Epithelial cell of esophagus (primary cell): ENCODE results near the gene UBAP1.
"Not testable (repeated sequence)": the region's sequence is repeated elsewhere in the genome, so short reads cannot be mapped to it uniquely, and the experiment has no call there.

Experiments used
- DNase-seq: peaks from one replicate; pipeline ENCODE4 v3.0.0; 2010; ENCODE audit warnings: low read depth
- H3K4me3 ChIP-seq: 2 replicates; pipeline ENCODE4 v1.5.1; 2011; ENCODE audit warnings: mild to moderate bottlenecking, low read length, control low read depth
- TF ChIP-seq, protein P1 (sequence below): IDR thresholded peaks from 2 replicates; pipeline ENCODE4 v1.5.1; 2011; ENCODE audit warnings: low read depth, mild to moderate bottlenecking, low read length, control low read depth, inconsistent platforms; ENCODE audit not compliant: insufficient read depth; ENCODE audit errors: missing control alignments

Gene UBAP1

DNA sequence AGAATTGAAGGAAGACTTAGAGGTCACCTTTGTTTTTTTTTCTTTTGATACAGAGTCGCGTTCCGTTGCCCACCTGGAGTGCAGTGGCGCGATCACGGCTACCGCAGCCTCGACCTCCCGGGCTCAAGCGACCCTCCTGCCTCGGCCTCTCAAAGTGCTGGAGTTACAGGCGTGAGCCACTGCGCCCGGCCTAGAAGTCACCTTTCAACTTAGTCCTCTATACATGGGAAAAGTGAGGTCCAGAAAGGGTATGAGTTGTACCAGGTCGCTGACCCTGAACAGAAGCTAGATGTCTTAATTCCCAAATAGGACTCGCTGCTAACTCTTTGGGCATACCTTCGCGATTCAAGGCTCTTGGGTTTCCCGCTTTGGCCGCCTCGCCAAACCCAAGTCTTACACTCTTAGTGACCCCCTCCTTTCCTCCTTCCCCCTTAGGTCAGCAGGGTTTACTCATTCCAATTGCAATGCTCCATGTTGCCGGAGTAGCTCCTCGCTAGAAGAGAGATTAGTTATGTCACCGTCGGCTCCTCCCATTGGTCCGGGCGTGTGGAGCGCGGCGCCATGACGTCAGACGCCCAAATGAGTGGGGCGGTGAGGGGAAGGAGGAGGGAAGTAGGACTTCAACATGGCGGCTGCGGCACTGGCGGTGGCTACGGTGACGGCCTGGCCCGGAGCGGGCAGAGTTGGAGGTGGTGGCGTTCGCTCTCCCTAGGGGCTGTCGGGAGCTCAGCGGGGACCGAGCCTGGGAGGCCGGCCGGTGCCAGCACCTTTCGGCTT, at the start of gene UBAP1:
Gene UBAP1, plus strand, starts transcription at position 608 of the 777 bp plus-strand sequence. CDS start 41,872 bp downstream, outside the sequence.
- TF ChIP-seq, protein P1, sequence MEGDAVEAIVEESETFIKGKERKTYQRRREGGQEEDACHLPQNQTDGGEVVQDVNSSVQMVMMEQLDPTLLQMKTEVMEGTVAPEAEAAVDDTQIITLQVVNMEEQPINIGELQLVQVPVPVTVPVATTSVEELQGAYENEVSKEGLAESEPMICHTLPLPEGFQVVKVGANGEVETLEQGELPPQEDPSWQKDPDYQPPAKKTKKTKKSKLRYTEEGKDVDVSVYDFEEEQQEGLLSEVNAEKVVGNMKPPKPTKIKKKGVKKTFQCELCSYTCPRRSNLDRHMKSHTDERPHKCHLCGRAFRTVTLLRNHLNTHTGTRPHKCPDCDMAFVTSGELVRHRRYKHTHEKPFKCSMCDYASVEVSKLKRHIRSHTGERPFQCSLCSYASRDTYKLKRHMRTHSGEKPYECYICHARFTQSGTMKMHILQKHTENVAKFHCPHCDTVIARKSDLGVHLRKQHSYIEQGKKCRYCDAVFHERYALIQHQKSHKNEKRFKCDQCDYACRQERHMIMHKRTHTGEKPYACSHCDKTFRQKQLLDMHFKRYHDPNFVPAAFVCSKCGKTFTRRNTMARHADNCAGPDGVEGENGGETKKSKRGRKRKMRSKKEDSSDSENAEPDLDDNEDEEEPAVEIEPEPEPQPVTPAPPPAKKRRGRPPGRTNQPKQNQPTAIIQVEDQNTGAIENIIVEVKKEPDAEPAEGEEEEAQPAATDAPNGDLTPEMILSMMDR, result no peak
- peak within 1 kb of the TSS; percentile 99 for H3K4me3 ChIP-seq
- DNase-seq, result peak; percentile 99

- no peak for DNase-seq
- TF ChIP-seq, protein P1, result no peak
- no peak overlapping the region for H3K4me3 ChIP-seq
These were observed 47.3 kb upstream of the UBAP1 start for GRCh38 chr9:34131571-34131970.

DNA sequence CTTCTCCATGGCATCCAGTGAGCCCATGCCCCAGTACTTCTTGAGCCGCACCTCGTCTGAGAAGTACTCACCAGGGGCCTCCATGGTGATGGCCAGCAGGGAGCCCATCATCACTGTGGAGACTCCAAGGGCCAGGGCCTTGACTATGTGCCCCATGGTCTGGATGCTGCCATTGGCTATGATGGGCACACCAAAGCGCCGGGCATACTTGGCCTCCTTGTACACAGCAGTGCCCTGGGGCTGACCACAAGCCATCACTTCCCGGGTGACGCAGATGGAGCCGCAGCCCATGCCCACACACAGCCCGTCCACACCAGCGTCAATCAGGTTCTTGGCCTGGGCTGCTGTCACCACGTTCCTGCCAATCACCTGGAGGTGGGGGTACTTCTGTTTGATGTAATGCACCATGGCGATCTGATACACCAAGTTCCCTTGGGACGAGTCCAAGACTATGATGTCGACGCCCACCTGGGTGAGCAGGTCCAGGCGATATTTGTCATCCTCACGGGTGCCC, 45.4 kb upstream of the UBAP1 start:
- H3K4me3 ChIP-seq, result no peak overlapping the region
- TF ChIP-seq, protein P1, result no peak
- no peak for DNase-seq

- no peak overlapping the region for H3K4me3 ChIP-seq
- DNase-seq, result no peak
- TF ChIP-seq, protein P1, result no peak
These were observed 44.3 kb upstream of the UBAP1 start for GRCh38 chr9:34134521-34134920.

GRCh38 chr9:34138644-34139043, 40.2 kb upstream of the UBAP1 start:
- H3K4me3 ChIP-seq, DNase-seq: not testable (repeated sequence)

- TF ChIP-seq, protein P1, result peak; percentile 47
- no peak overlapping the region for H3K4me3 ChIP-seq
- DNase-seq, result peak; percentile 58
These were observed 39.2 kb upstream of the UBAP1 start for GRCh38 chr9:34139477-34140146.

- no peak overlapping the region for H3K4me3 ChIP-seq
- TF ChIP-seq, protein P1, result no peak
These were observed 38.0 kb upstream of the UBAP1 start for GRCh38 chr9:34140853-34141252.

More at GRCh38 chr9:34140853-34141252, 38.0 kb upstream of the UBAP1 start:
- no peak for DNase-seq
